GM12878 (cell line): ENCODE data around the gene HNRNPA1. TPM values are rescaled to one million over a fixed set of nuclear protein-coding genes. Genes with fewer than 3 reads are reported as not detected.

Source experiments
- CBFB ChIP-seq: IDR thresholded peaks from 2 replicates; pipeline ENCODE4 v1.6.1; 2016; ENCODE audit warnings: antibody characterized with exemption, low read depth
- CTCF ChIP-seq, 3 experiments: IDR thresholded peaks in 2 of 3; conservative IDR thresholded peaks in 1 of 3; 2 replicates each; pipeline ENCODE4 v1.5.1; 2011; ENCODE audit warnings: low read depth in 3 of 3, low read length in 3 of 3, mild to moderate bottlenecking in 3 of 3, control low read depth in 2 of 3, moderate library complexity in 2 of 3, inconsistent platforms in 1 of 3, mixed read lengths in 1 of 3; ENCODE audit not compliant: control insufficient read depth in 2 of 3, insufficient read depth in 1 of 3; ENCODE audit errors: extremely low read depth in 1 of 3
- HDGF ChIP-seq: fragments of 450-650 bp; IDR thresholded peaks from 2 replicates; pipeline ENCODE4 v1.6.1; 2016; ENCODE audit warnings: antibody characterized with exemption
- IRF5 ChIP-seq: fragments of 450-650 bp; IDR thresholded peaks from 2 replicates; pipeline ENCODE4 v1.6.1; 2017; ENCODE audit warnings: borderline replicate concordance
- JUNB ChIP-seq: IDR thresholded peaks from 2 replicates; pipeline ENCODE4 v1.6.1; 2016; ENCODE audit warnings: antibody characterized with exemption, mild to moderate bottlenecking
- MEF2A ChIP-seq: IDR thresholded peaks from 2 replicates; pipeline ENCODE4 v1.6.1; 2011; ENCODE audit warnings: low read depth, mild to moderate bottlenecking, low read length, moderate library complexity; ENCODE audit not compliant: insufficient read depth
- MTA2 ChIP-seq: fragments of 450-650 bp; IDR thresholded peaks from 2 replicates; pipeline ENCODE4 v1.6.1; 2016; ENCODE audit warnings: low read depth, mild to moderate bottlenecking, moderate library complexity
- MTA3 ChIP-seq: IDR thresholded peaks from 2 replicates; pipeline ENCODE4 v1.6.1; 2012; ENCODE audit warnings: low read length, inconsistent platforms, borderline replicate concordance
- RAD51 ChIP-seq: fragments of 450-650 bp; IDR thresholded peaks from 2 replicates; pipeline ENCODE4 v1.6.1; 2016; ENCODE audit warnings: moderate library complexity, mild to moderate bottlenecking, inconsistent platforms
- RB1 ChIP-seq: fragments of 450-650 bp; formaldehyde crosslinking; IDR thresholded peaks from 2 replicates; pipeline ENCODE4 v1.6.1; 2017; ENCODE audit warnings: mild to moderate bottlenecking, borderline replicate concordance
- RBBP5 ChIP-seq: fragments of 200-600 bp; sonication (generic); conservative IDR thresholded peaks from 2 replicates; pipeline ENCODE4 v1.6.1; 2016
- SMAD5 ChIP-seq: IDR thresholded peaks from 2 replicates; pipeline ENCODE4 v1.6.1; 2016; ENCODE audit warnings: antibody characterized with exemption, low read depth
- USF1 ChIP-seq: IDR thresholded peaks from 2 replicates; pipeline ENCODE4 v1.6.1; 2011; ENCODE audit warnings: borderline replicate concordance, low read depth, mild to moderate bottlenecking, moderate library complexity, mixed read lengths, low read length; ENCODE audit not compliant: insufficient read depth; ENCODE audit errors: extremely low read length
- YBX1 ChIP-seq: fragments of 450-650 bp; IDR thresholded peaks from 2 replicates; pipeline ENCODE4 v1.6.1; 2016; ENCODE audit warnings: antibody characterized with exemption
- ZNF384 ChIP-seq: IDR thresholded peaks from 2 replicates; pipeline ENCODE4 v1.6.1; 2012; ENCODE audit warnings: low read depth, mild to moderate bottlenecking, low read length, improper control_type of control experiment, borderline replicate concordance
- ZZZ3 ChIP-seq: IDR thresholded peaks from 2 replicates; pipeline ENCODE4 v1.6.1; 2011; ENCODE audit warnings: low read depth; ENCODE audit not compliant: control insufficient read depth, insufficient read length
- polyA plus RNA-seq, 11 experiments: library from polyadenylated mRNA; depleted of rRNA in 4 of 11; unstranded in 6 of 11; stranded (reverse) in 5 of 11; fragments of >200 nt; fragmentation: Nextera tagmentation in 4 of 11; fragmentation: Illumina TruSeq in 1 of 11; extraction: Ambion mirVana in 4 of 11; extraction: Trizol in 1 of 11; gene quantifications; 1 replicate in 1 of 11; 2 replicates in 10 of 11; pipeline versions ENCODE4 v1.2.1 to v1.2.3, GENCODE V29; 2011 to 2016; ENCODE audit warnings: inconsistent platforms in 2 of 11, missing spikeins in 2 of 11, low read depth in 1 of 11
- total RNA-seq, 4 experiments: library from RNA; depleted of rRNA in 3 of 4; stranded (reverse); fragments of >200 nt in 3 of 4; fragmentation: Illumina TruSeq in 1 of 4; extraction: Trizol in 1 of 4; gene quantifications; 2 replicates each; pipeline versions ENCODE4 v1.2.1 to v1.2.3, GENCODE V29; 2013 to 2021
- TF ChIP-seq, protein P1 (sequence below): fragments of 450-650 bp; IDR thresholded peaks from 2 replicates; pipeline ENCODE4 v1.6.1; 2017; ENCODE audit warnings: mild to moderate bottlenecking, moderate library complexity
- TF ChIP-seq, protein P2 (sequence below): fragments of 450-650 bp; IDR thresholded peaks from 2 replicates; pipeline ENCODE4 v1.6.1; 2018; ENCODE audit warnings: borderline replicate concordance, mild to moderate bottlenecking; ENCODE audit not compliant: partially characterized antibody

HNRNPA1 gene
- total and polyA plus RNA-seq, 10 of the 15 experiments (the other 5 are each of a cell fraction or from before 2014, with no cell fraction given), result 630 to 2,342 (median 1,407) TPM

DNA sequence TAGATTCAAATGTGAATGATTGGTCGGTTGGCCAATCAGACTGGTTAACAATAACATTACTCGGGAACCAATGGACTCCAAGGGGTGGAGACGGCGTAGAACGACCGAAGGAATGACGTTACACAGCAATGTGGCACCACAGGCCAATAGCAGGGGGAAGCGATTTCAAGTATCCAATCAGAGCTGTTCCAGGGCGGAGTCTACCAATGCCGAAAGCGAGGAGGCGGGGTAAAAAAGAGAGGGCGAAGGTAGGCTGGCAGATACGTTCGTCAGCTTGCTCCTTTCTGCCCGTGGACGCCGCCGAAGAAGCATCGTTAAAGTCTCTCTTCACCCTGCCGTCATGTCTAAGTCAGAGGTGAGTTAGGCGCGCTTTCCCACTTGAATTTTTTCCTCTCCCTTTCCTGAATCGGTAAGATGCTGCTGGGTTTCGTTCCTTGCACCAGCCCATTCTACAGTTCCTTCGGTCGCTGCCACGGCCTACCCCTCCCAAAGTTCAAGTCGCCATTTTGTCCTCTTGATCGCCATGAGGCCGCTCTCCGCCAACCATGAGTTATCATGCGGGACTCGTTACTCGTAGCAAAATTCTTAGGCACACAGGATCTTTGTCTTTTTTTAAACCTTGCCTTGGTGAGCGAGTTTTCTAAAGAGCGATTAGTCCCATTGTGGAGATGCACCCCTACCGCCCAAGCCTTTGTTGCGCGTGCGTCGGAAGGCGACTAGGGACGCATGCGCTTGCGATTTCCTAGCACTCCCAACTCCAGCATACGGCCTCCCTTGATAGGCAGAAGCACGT lies at the start of gene HNRNPA1 (continued):
- TF ChIP-seq, protein P1, sequence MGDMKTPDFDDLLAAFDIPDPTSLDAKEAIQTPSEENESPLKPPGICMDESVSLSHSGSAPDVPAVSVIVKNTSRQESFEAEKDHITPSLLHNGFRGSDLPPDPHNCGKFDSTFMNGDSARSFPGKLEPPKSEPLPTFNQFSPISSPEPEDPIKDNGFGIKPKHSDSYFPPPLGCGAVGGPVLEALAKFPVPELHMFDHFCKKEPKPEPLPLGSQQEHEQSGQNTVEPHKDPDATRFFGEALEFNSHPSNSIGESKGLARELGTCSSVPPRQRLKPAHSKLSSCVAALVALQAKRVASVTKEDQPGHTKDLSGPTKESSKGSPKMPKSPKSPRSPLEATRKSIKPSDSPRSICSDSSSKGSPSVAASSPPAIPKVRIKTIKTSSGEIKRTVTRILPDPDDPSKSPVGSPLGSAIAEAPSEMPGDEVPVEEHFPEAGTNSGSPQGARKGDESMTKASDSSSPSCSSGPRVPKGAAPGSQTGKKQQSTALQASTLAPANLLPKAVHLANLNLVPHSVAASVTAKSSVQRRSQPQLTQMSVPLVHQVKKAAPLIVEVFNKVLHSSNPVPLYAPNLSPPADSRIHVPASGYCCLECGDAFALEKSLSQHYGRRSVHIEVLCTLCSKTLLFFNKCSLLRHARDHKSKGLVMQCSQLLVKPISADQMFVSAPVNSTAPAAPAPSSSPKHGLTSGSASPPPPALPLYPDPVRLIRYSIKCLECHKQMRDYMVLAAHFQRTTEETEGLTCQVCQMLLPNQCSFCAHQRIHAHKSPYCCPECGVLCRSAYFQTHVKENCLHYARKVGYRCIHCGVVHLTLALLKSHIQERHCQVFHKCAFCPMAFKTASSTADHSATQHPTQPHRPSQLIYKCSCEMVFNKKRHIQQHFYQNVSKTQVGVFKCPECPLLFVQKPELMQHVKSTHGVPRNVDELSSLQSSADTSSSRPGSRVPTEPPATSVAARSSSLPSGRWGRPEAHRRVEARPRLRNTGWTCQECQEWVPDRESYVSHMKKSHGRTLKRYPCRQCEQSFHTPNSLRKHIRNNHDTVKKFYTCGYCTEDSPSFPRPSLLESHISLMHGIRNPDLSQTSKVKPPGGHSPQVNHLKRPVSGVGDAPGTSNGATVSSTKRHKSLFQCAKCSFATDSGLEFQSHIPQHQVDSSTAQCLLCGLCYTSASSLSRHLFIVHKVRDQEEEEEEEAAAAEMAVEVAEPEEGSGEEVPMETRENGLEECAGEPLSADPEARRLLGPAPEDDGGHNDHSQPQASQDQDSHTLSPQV, result no peak
- no peak for TF ChIP-seq MTA3
- no peak for TF ChIP-seq MEF2A
- TF ChIP-seq IRF5, result no peak
- TF ChIP-seq, protein P2, sequence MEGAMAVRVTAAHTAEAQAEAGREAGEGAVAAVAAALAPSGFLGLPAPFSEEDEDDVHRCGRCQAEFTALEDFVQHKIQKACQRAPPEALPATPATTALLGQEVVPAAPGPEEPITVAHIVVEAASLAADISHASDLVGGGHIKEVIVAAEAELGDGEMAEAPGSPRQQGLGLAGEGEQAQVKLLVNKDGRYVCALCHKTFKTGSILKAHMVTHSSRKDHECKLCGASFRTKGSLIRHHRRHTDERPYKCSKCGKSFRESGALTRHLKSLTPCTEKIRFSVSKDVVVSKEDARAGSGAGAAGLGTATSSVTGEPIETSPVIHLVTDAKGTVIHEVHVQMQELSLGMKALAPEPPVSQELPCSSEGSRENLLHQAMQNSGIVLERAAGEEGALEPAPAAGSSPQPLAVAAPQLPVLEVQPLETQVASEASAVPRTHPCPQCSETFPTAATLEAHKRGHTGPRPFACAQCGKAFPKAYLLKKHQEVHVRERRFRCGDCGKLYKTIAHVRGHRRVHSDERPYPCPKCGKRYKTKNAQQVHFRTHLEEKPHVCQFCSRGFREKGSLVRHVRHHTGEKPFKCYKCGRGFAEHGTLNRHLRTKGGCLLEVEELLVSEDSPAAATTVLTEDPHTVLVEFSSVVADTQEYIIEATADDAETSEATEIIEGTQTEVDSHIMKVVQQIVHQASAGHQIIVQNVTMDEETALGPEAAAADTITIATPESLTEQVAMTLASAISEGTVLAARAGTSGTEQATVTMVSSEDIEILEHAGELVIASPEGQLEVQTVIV, result no peak
- no peak for TF ChIP-seq RBBP5
- no peak for TF ChIP-seq ZZZ3
- peak; percentile 53; the same call in 1 of the 2 replicates for TF ChIP-seq RAD51
- TF ChIP-seq YBX1, result no peak
- peak; percentile 3 for TF ChIP-seq USF1
- no peak for TF ChIP-seq ZNF384
- TF ChIP-seq MTA2, result no peak
- TF ChIP-seq CBFB, result peak; percentile 95
- TF ChIP-seq SMAD5, result peak; percentile 99
- TF ChIP-seq JUNB, result no peak
- TF ChIP-seq RB1, result peak; percentile 87; the same call in 1 of the 2 replicates
- TF ChIP-seq CTCF (IDR thresholded peaks at IDR 0.05 in 2 of 3, conservative IDR thresholded peaks at IDR 0.05 in 1 of 3; ENCODE audit: control insufficient read depth in 2 of 3, extremely low read depth in 1 of 3, insufficient read depth in 1 of 3, low read depth in 3 of 3, low read length in 3 of 3), result no peak
- TF ChIP-seq HDGF, result peak; percentile 37; the same call in 1 of the 2 replicates
